GM23248 (cell line): ENCODE data around the gene FAM149B1. TPM values are rescaled to one million over a fixed set of nuclear protein-coding genes. Genes with fewer than 3 reads are reported as not detected.

Experiments
- DNase-seq: peaks from one replicate; pipeline ENCODE4 v3.0.0-alpha.2; 2015
- H2AFZ ChIP-seq: fragments of 200-600 bp; sonication (generic); 2 replicates; pipeline ENCODE4 v1.6.1; 2016; ENCODE audit warnings: antibody characterized with exemption
- H3F3A ChIP-seq: fragments of 200-600 bp; sonication (generic); 2 replicates; pipeline ENCODE4 v1.6.1; 2016; ENCODE audit warnings: mild to moderate bottlenecking, antibody characterized with exemption, mixed run types; ENCODE audit not compliant: insufficient read depth
- H3K27ac ChIP-seq: fragments of 200-600 bp; sonication (generic); 2 replicates; pipeline ENCODE4 v1.5.1; 2016; ENCODE audit warnings: mild to moderate bottlenecking
- H3K27me3 ChIP-seq: fragments of 200-600 bp; sonication (generic); replicated peaks from 2 replicates; pipeline ENCODE4 v1.6.1; 2016; ENCODE audit warnings: mild to moderate bottlenecking; ENCODE audit not compliant: insufficient read depth
- H3K36me3 ChIP-seq: fragments of 200-600 bp; sonication (generic); 2 replicates; pipeline ENCODE4 v1.6.1; 2016; ENCODE audit warnings: low read depth, mild to moderate bottlenecking
- H3K4me1 ChIP-seq: fragments of 200-600 bp; sonication (generic); 2 replicates; pipeline ENCODE4 v1.6.1; 2016; ENCODE audit warnings: mild to moderate bottlenecking; ENCODE audit not compliant: insufficient read depth
- H3K4me2 ChIP-seq: fragments of 200-600 bp; sonication (generic); one replicate; pipeline ENCODE4 v1.6.1; 2016; ENCODE audit warnings: mild to moderate bottlenecking; ENCODE audit not compliant: unreplicated experiment
- H3K4me3 ChIP-seq: fragments of 200-600 bp; sonication (generic); 2 replicates; pipeline ENCODE4 v1.5.1; 2016; ENCODE audit warnings: mild to moderate bottlenecking
- H3K79me2 ChIP-seq: fragments of 200-600 bp; sonication (generic); 2 replicates; pipeline ENCODE4 v1.6.1; 2016; ENCODE audit warnings: mild to moderate bottlenecking; ENCODE audit not compliant: insufficient read depth
- H3K9ac ChIP-seq: fragments of 200-600 bp; sonication (generic); 2 replicates; pipeline ENCODE4 v1.6.1; 2016; ENCODE audit warnings: mild to moderate bottlenecking
- H3K9me2 ChIP-seq: fragments of 200-600 bp; sonication (generic); 2 replicates; pipeline ENCODE4 v1.6.1; 2016; ENCODE audit warnings: mixed run types, mild to moderate bottlenecking, moderate library complexity; ENCODE audit not compliant: insufficient read depth
- H3K9me3 ChIP-seq: fragments of 200-600 bp; sonication (generic); one replicate; pipeline ENCODE4 v1.6.1; 2017; ENCODE audit warnings: low read depth
- H4K20me1 ChIP-seq: fragments of 200-600 bp; sonication (generic); 2 replicates; pipeline ENCODE4 v1.6.0; 2016; ENCODE audit not compliant: insufficient read depth
- EZH2 ChIP-seq: fragments of 200-600 bp; sonication (generic); IDR thresholded peaks from 2 replicates; pipeline ENCODE4 v1.6.1; 2018; ENCODE audit warnings: antibody characterized with exemption, mild to moderate bottlenecking; ENCODE audit not compliant: insufficient read depth, poor library complexity, severe bottlenecking
- EZH2phosphoT487 ChIP-seq: fragments of 200-600 bp; sonication (generic); IDR thresholded peaks from 2 replicates; pipeline ENCODE4 v1.6.1; 2018; ENCODE audit warnings: antibody characterized with exemption, moderate library complexity, mild to moderate bottlenecking, low read depth; ENCODE audit not compliant: insufficient read depth
- WGBS, 2 experiments: methylation state at CpG; one replicate each; pipeline ENCODE4 v1.1.6; 2015 to 2017; ENCODE audit warnings: low lambda C conversion rate in 2 of 2, low coverage in 1 of 2; ENCODE audit errors: missing lambda C conversion rate in 2 of 2; 5-methylcytosine and 5-hydroxymethylcytosine counted together
- in situ Hi-C: fragments of 300-500 bp; cut with MboI; formaldehyde crosslinking; loops from 2 replicates; pipeline ENCODE4 v1.15.0; 2020
- polyA plus RNA-seq: library from polyadenylated mRNA; unstranded; fragments of >200 nt; fragmentation: Nextera tagmentation; extraction: Ambion mirVana; gene quantifications from 2 replicates; pipeline ENCODE4 v1.2.1, GENCODE V29; 2016
- total RNA-seq: library from RNA; depleted of rRNA; stranded (reverse); fragments of >200 nt; shearing (Covaris generic); gene quantifications from 2 replicates; pipeline ENCODE4 v1.2.3, GENCODE V29; 2014

The FAM149B1 gene
- total and polyA plus RNA-seq, 2 experiments from 2014 or later, result 7.4 to 23.3 TPM

DNA sequence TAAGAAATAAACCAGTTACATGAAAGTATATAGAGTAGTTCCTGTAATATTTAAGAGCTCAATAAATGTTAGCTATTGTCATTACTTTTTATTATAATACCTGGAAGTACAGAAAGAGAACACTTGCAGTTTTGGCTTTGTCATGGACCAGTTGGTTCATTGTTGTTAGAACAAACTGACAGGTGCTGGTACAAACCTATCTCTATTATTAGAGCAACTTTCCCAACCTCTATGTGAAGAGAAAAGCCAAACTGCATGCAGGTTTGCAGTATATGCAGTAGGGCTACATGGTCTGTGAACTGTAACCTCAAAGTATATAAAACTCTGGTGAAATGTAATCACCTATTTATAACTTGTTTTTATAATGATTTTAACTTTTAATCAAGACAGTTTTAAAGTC, 58.7 kb downstream of the FAM149B1 start:
- H3K79me2 ChIP-seq, result no peaks in the 10 kb centered on the region
- H3F3A ChIP-seq, result no peaks in the 10 kb centered on the region
- H3K9me3 ChIP-seq, result no peaks in the 10 kb centered on the region
- H3K4me1 ChIP-seq, result 0 out of 2 replicates have a peak, but pooled peaks cover 8% of the 10 kb centered on the region
- no peaks in the 10 kb centered on the region for H3K27me3 ChIP-seq
- DNase-seq, result no peak
- no peak overlapping the region for H3K27ac ChIP-seq
- no peaks in the 10 kb centered on the region for H3K36me3 ChIP-seq
- in situ Hi-C loops, result no loop called here
- no peak overlapping the region for H2AFZ ChIP-seq
- no peak overlapping the region for H3K4me2 ChIP-seq
- H3K9ac ChIP-seq, result no peak overlapping the region
- TF ChIP-seq EZH2phosphoT487 (no peak), EZH2 (no peak)
- no peaks in the 10 kb centered on the region for H4K20me1 ChIP-seq
- H3K4me3 ChIP-seq, result no peak overlapping the region
- H3K9me2 ChIP-seq, result no peaks in the 10 kb centered on the region

GRCh38 chr10:73228247-73228646, 60.3 kb downstream of the FAM149B1 start:
- TF ChIP-seq EZH2 (no peak), EZH2phosphoT487 (no peak)
- H4K20me1 ChIP-seq, result no peaks in the 10 kb centered on the region

DNA sequence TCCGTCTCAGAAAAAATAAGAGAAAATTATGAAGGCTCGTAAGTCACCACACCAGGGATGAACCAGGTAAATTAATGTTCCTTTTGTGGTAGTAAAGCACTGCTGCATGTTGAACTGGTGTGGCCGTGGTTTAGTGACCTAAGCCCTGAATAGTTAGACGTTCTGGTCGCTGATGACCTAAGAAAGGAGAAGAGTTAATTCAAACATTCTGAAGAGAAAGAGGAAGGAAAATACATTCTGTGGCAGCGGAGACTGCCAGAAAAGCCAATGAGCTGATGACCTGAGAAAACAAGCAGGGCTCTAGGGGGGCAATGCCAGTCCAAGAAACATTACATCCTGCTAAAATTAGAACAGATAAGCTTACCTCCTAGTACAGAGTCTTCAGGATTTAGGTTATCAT, 61.6 kb downstream of the FAM149B1 start:
- no peak for DNase-seq
- Histone ChIP-seq H3K36me3 (0 out of 2 replicates have a peak, but pooled peaks cover 6% of the 10 kb centered on the region), H3K9me2 (no peaks in the 10 kb centered on the region), H3K4me3 (no peak overlapping the region), H3K9me3 (no peaks in the 10 kb centered on the region), H3K27ac (no peak overlapping the region), H3K4me2 (no peak overlapping the region), H3K27me3 (no peaks in the 10 kb centered on the region), H3K9ac (no peak overlapping the region), H4K20me1 (no peaks in the 10 kb centered on the region), H3F3A (peaks cover 12% of the 10 kb centered on the region; the same call in 1 of the 2 replicates), H2AFZ (no peak overlapping the region), H3K79me2 (no peaks in the 10 kb centered on the region), H3K4me1 (peaks cover 16% of the 10 kb centered on the region)
- in situ Hi-C loops, result no loop called here
- no peak for TF ChIP-seq EZH2
- no peak for TF ChIP-seq EZH2phosphoT487
- WGBS, 2 experiments, result 88 to 90% methylated on average over 6 of the region's 6 CpGs

More at GRCh38 chr10:73228247-73228646, 60.3 kb downstream of the FAM149B1 start:
- no peaks in the 10 kb centered on the region for H3K9me3 ChIP-seq
- H3K79me2 ChIP-seq, result no peaks in the 10 kb centered on the region
- no peak overlapping the region for H3K9ac ChIP-seq
- H3K27me3 ChIP-seq, result no peaks in the 10 kb centered on the region
- 0 out of 2 replicates have a peak, but pooled peaks cover 6% of the 10 kb centered on the region for H3K36me3 ChIP-seq
- no peak overlapping the region for H3K4me2 ChIP-seq
- no peaks in the 10 kb centered on the region for H3F3A ChIP-seq
- H3K27ac ChIP-seq, result no peak overlapping the region
- no peaks in the 10 kb centered on the region for H3K9me2 ChIP-seq
- no peak for DNase-seq
- WGBS, 2 experiments, result 96 to 100% methylated on average over 3 of the region's 3 CpGs
- no peak overlapping the region for H2AFZ ChIP-seq
- 0 out of 2 replicates have a peak, but pooled peaks cover 8% of the 10 kb centered on the region for H3K4me1 ChIP-seq
- in situ Hi-C loops, result no loop called here
- no peak overlapping the region for H3K4me3 ChIP-seq

GRCh38 chr10:73232887-73233286, 65.0 kb downstream of the FAM149B1 start:
- Histone ChIP-seq H3F3A (peaks cover 14% of the 10 kb centered on the region; the same call in 1 of the 2 replicates), H3K9me3 (no peaks in the 10 kb centered on the region), H3K4me2 (no peak overlapping the region), H3K27ac (no peak overlapping the region), H3K4me3 (no peak overlapping the region), H4K20me1 (no peaks in the 10 kb centered on the region), H3K79me2 (no peaks in the 10 kb centered on the region), H3K9ac (no peak overlapping the region), H3K27me3 (no peaks in the 10 kb centered on the region), H3K9me2 (no peaks in the 10 kb centered on the region), H2AFZ (no peak overlapping the region), H3K36me3 (0 out of 2 replicates have a peak, but pooled peaks cover 10% of the 10 kb centered on the region), H3K4me1 (peaks cover 8% of the 10 kb centered on the region)
- TF ChIP-seq EZH2 (no peak), EZH2phosphoT487 (no peak)
- WGBS, 2 experiments, result 84 to 88% methylated on average over 8 of the region's 8 CpGs
- in situ Hi-C loops, result no loop called here
- DNase-seq, result no peak

- TF ChIP-seq EZH2phosphoT487 (no peak), EZH2 (no peak)
- H3K9ac ChIP-seq, result no peak overlapping the region
- no peak for DNase-seq
- H3K4me3 ChIP-seq, result no peak overlapping the region
- H3K9me3 ChIP-seq, result no peaks in the 10 kb centered on the region
- H3F3A ChIP-seq, result peaks cover 14% of the 10 kb centered on the region; the same call in 1 of the 2 replicates
- H3K4me1 ChIP-seq, result peaks cover 8% of the 10 kb centered on the region
- H4K20me1 ChIP-seq, result no peaks in the 10 kb centered on the region
- H3K4me2 ChIP-seq, result no peak overlapping the region
- WGBS, 2 experiments, result 84 to 95% methylated on average over 2 of the region's 2 CpGs
- H3K27me3 ChIP-seq, result no peaks in the 10 kb centered on the region
- no peak overlapping the region for H3K27ac ChIP-seq
- no peaks in the 10 kb centered on the region for H3K9me2 ChIP-seq
- no peak overlapping the region for H2AFZ ChIP-seq
- H3K79me2 ChIP-seq, result no peaks in the 10 kb centered on the region
- H3K36me3 ChIP-seq, result peaks cover 12% of the 10 kb centered on the region; the same call in 1 of the 2 replicates
- in situ Hi-C loops, result no loop called here
Measured at GRCh38 chr10:73233883-73234282, 66.0 kb downstream of the FAM149B1 start.
